ENCODE data around the gene TEKT1. TPM values are rescaled to one million over a fixed set of nuclear protein-coding genes. Genes with fewer than 3 reads are reported as not detected.
"Not testable (repeated sequence)": the region's sequence is repeated elsewhere in the genome, so short reads cannot be mapped to it uniquely, and the experiment has no call there.

The TEKT1 gene
- total RNA-seq = not detected
- long read RNA-seq = 0 reads

- peaks cover 62% of the 10 kb centered on the region for H3K27me3 ChIP-seq
- ATAC-seq (peak; percentile 96), DNase-seq (peak; percentile 87)
- no peak for TF ChIP-seq CTCF (IDR thresholded peaks at IDR 0.05)
- H3K4me3 ChIP-seq = peak within 1 kb of the TSS; percentile 34
- H3K4me1 ChIP-seq = peaks cover 8% of the 10 kb centered on the region
- intact Hi-C loops (cut with DNase I) = no loop called here
- no peaks in the 10 kb centered on the region for H3K36me3 ChIP-seq
- no peaks in the 10 kb centered on the region for H3K9me3 ChIP-seq
- H3K27ac ChIP-seq = no peak within 1 kb of the TSS
Measured at GRCh38 chr17:6831661-6832263, at the start of gene TEKT1. TEKT1 (minus strand) TSS chr17:6831729; CDS start chr17:6830376, 1,353 bp downstream.

DNA sequence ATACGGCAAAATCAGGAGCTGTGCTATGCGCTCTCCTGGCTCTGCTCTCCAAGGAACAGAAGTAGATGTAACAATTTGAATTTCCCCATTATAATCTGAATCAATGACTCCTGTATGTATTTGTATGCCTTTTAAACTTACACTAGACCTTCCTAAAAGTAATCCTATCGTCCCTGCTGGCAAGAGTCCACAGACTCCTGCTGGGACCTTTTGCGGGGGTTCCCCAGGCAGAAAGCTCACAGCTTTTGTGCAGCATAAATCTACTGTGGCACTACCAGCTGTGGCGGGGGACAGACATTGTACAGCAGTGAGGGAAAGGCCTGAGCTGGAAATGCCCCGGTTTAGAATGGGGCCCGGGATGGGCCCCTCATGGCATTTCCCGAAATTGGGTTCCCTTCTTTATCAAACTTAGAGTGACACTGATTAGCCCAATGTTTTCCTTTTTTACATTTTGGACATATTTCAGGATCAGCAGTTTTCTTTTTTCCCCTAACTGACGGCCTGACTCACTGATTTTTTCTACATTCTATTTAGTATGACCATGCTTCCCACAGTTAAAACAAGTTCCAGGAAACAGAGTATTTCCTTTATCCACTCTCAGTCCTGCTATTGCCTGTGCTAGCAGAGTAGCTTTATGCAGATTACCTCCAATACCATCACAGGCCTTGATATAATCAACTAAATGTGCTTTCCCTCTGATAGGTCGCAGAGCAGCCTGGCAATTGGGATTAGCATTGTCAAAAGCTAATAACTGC is 47.9 kb upstream of the TEKT1 start:
- H3K27ac ChIP-seq; intact Hi-C loops (cut with DNase I); DNase-seq; H3K9me3 ChIP-seq; H3K27me3 ChIP-seq; H3K36me3 ChIP-seq; ATAC-seq; H3K4me1 ChIP-seq; H3K4me3 ChIP-seq: not testable (repeated sequence)

- H3K27ac ChIP-seq; ATAC-seq; DNase-seq; H3K9me3 ChIP-seq; H3K4me1 ChIP-seq; H3K27me3 ChIP-seq; intact Hi-C loops (cut with DNase I); H3K4me3 ChIP-seq; H3K36me3 ChIP-seq: not testable (repeated sequence)
Measured at GRCh38 chr17:6875276-6875675, 43.7 kb upstream of the TEKT1 start.

- no peak overlapping the region for H3K4me3 ChIP-seq
- no peaks in the 10 kb centered on the region for H3K36me3 ChIP-seq
- no peak for ATAC-seq
- no peak for DNase-seq
- no peaks in the 10 kb centered on the region for H3K4me1 ChIP-seq
- peaks cover 8% of the 10 kb centered on the region for H3K27me3 ChIP-seq
- intact Hi-C loops (cut with DNase I) = no loop called here
- H3K27ac ChIP-seq = no peak overlapping the region
- no peaks in the 10 kb centered on the region for H3K9me3 ChIP-seq
- TF ChIP-seq CTCF (IDR thresholded peaks at IDR 0.05) = no peak
Measured at GRCh38 chr17:6872936-6873335, 41.4 kb upstream of the TEKT1 start.

DNA sequence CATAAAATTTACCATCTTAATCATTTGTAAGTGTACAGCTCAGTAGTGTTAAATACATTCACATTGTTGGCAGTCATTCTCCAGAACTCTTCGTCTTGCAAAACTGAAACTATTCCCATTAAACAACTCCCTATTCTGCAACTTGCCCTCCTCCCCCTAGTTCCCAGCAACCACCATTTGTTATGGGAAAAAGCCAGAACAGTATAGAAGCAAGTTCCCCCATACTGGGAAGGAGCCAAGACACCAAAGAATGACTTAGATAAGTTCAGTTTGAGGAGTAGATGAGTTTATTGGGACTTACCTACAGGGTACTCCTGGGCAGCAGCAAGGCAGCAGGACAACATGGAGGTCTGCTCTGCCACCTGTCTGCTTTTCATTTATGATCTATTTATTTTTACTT is 39.3 kb upstream of the TEKT1 start:
- no peak for TF ChIP-seq CTCF (IDR thresholded peaks at IDR 0.05)
- Histone ChIP-seq H3K4me3 (no peak overlapping the region), H3K27ac (no peak overlapping the region)

GRCh38 chr17:6868582-6868981 is 37.1 kb upstream of the TEKT1 start:
- intact Hi-C loops (cut with DNase I) = no loop called here
- no peak for ATAC-seq
- no peak for DNase-seq

More for the DNA sequence above, 39.3 kb upstream of the TEKT1 start:
- Histone ChIP-seq H3K9me3 (no peaks in the 10 kb centered on the region), H3K27me3 (peaks cover 8% of the 10 kb centered on the region), H3K36me3 (no peaks in the 10 kb centered on the region), H3K4me1 (no peaks in the 10 kb centered on the region)
- DNase-seq = no peak
- ATAC-seq = no peak
- intact Hi-C loops (cut with DNase I) = no loop called here

More at GRCh38 chr17:6868582-6868981, 37.1 kb upstream of the TEKT1 start:
- H3K27ac ChIP-seq = no peak overlapping the region
- no peaks in the 10 kb centered on the region for H3K36me3 ChIP-seq
- no peaks in the 10 kb centered on the region for H3K9me3 ChIP-seq
- no peak for TF ChIP-seq CTCF (IDR thresholded peaks at IDR 0.05)
- H3K4me3 ChIP-seq = no peak overlapping the region
- no peaks in the 10 kb centered on the region for H3K4me1 ChIP-seq
- H3K27me3 ChIP-seq = peaks cover 8% of the 10 kb centered on the region

Data from upper lobe of right lung (tissue), 1 donor.